Adipocyte (in vitro differentiated cells): ENCODE results near the gene NFIL3.
A peak's percentile ranks its signal among the peaks of the same experiment; 100 is the strongest.
"Not testable (repeated sequence)": the region's sequence is repeated elsewhere in the genome, so short reads cannot be mapped to it uniquely, and the experiment has no call there.

Experiments used
- DNase-seq: peaks from one replicate; pipeline ENCODE4 v3.0.0-alpha.2; 2015; ENCODE audit warnings: low read depth
- H3K27me3 ChIP-seq: replicated peaks from 2 replicates; pipeline ENCODE4 v1.7.0; 2013; ENCODE audit warnings: mild to moderate bottlenecking, low read length, moderate library complexity; ENCODE audit not compliant: control insufficient read depth, insufficient read depth
- H3K36me3 ChIP-seq: 2 replicates; pipeline ENCODE4 v1.7.0; 2013; ENCODE audit warnings: low read length, mild to moderate bottlenecking, moderate library complexity; ENCODE audit not compliant: control insufficient read depth, insufficient read depth, severe bottlenecking
- H3K4me1 ChIP-seq: 2 replicates; pipeline ENCODE4 v1.7.0; 2013; ENCODE audit warnings: mild to moderate bottlenecking, low read length, moderate library complexity; ENCODE audit not compliant: control insufficient read depth, insufficient read depth
- H3K4me3 ChIP-seq: 2 replicates; pipeline ENCODE4 v1.7.0; 2013; ENCODE audit warnings: mild to moderate bottlenecking, low read length, moderate library complexity
- H3K9ac ChIP-seq: 2 replicates; pipeline ENCODE4 v1.7.0; 2013; ENCODE audit warnings: mild to moderate bottlenecking, low read length, moderate library complexity
- H3K9me3 ChIP-seq: 2 replicates; pipeline ENCODE4 v1.7.0; 2013; ENCODE audit warnings: mild to moderate bottlenecking, low read length, moderate library complexity; ENCODE audit not compliant: control insufficient read depth

Gene NFIL3

GRCh38 chr9:91370006-91370405 lies 53.6 kb downstream of the NFIL3 start:
- not testable (repeated sequence) for H3K4me3 ChIP-seq, H3K27me3 ChIP-seq, H3K36me3 ChIP-seq, DNase-seq, H3K9ac ChIP-seq, H3K9me3 ChIP-seq, H3K4me1 ChIP-seq

DNA sequence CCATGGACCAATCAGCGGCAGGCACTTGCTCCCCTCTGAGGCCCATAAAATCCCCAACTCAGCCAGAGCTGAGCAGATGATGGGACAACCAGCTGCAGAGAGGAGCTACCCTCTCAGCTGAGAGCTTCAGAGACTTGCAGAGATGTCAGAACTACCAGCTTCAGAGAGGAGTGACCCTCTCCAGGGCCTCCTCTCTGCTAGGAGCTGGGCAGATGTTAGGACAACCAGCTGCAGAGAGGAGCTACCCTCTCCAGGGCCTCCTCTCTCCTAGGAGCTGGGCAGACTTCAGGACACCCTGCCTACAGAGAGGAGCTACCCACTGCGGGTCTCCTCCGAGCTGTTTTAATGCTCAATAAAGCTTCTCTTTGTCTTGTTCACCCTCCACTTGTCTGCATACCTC lies 58.9 kb downstream of the NFIL3 start:
- H3K4me1 ChIP-seq, result peaks cover 16% of the 10 kb centered on the region
- H3K36me3 ChIP-seq, result no peaks in the 10 kb centered on the region
- no peak overlapping the region for H3K4me3 ChIP-seq
- H3K27me3 ChIP-seq, result no peaks in the 10 kb centered on the region
- DNase-seq, result no peak
- no peak overlapping the region for H3K9ac ChIP-seq
- H3K9me3 ChIP-seq, result no peaks in the 10 kb centered on the region

GRCh38 chr9:91364005-91364404 lies 59.6 kb downstream of the NFIL3 start:
- no peaks in the 10 kb centered on the region for H3K27me3 ChIP-seq
- H3K9me3 ChIP-seq, result no peaks in the 10 kb centered on the region
- peaks cover 18% of the 10 kb centered on the region for H3K4me1 ChIP-seq
- H3K4me3 ChIP-seq, result no peak overlapping the region
- no peak for DNase-seq
- no peak overlapping the region for H3K9ac ChIP-seq
- no peaks in the 10 kb centered on the region for H3K36me3 ChIP-seq

GRCh38 chr9:91362051-91362611 lies 61.5 kb downstream of the NFIL3 start:
- H3K4me1 ChIP-seq, result peaks cover 18% of the 10 kb centered on the region
- peak overlapping the region; percentile 94 for H3K9ac ChIP-seq
- no peaks in the 10 kb centered on the region for H3K9me3 ChIP-seq
- H3K4me3 ChIP-seq, result peak overlapping the region; percentile 95
- H3K36me3 ChIP-seq, result no peaks in the 10 kb centered on the region
- DNase-seq, result no peak
- H3K27me3 ChIP-seq, result no peaks in the 10 kb centered on the region

DNA sequence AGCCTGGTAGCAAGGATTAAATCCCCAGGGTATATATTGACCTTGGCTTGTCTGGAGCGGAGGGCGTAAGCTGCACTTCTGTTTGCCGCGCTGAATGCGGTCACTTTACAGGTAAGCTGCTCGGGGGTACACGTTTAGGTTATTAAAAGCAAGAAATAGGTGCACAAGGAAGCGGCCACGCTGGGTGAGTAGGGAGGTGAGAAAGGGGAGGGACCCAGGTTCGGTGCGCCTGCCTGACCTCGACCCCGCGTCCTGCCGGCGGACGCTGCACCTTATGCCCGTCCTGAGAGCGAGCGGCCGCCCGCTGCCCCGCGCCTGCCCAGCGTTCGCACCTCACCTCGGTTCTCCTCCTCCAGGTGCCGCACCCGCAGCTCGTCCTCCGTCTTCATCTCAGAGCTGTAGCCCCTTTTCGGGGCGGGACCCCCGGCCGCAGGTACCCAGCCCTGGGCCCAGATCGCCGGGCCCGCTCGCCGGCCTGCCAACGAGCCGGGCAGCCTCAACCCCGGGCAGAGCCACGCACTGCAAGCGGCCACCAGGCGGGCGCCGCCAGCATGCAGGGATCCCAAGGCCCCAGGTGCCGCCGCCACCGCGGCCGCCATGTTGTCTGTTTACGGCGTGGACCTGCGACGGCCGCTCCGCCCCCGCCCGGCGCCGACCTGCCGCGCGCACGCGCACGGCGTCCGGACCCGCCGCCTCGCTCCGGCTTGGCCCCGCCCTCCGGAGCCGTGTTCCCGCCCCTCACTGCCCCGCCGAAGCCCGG lies 62.2 kb downstream of the NFIL3 start, which contains the start of gene AUH:
TSS of gene AUH (minus strand) at position 628 of the 760 bp plus-strand sequence. CDS start at position 599, 29 bp downstream.
- no peaks in the 10 kb centered on the region for H3K36me3 ChIP-seq
- H3K9ac ChIP-seq, result peak within 1 kb of the TSS; percentile 94
- peak; percentile 93 for DNase-seq
- peak within 1 kb of the TSS; percentile 95 for H3K4me3 ChIP-seq
- no peaks in the 10 kb centered on the region for H3K27me3 ChIP-seq
- H3K9me3 ChIP-seq, result no peaks in the 10 kb centered on the region
- H3K4me1 ChIP-seq, result peaks cover 18% of the 10 kb centered on the region

GRCh38 chr9:91360551-91361290 lies 62.9 kb downstream of the NFIL3 start:
- peak; percentile 19 for DNase-seq
- H3K9ac ChIP-seq, result peak overlapping the region; percentile 94

GRCh38 chr9:91359734-91360470 lies 63.7 kb downstream of the NFIL3 start:
- peak; percentile 37 for DNase-seq
- no peaks in the 10 kb centered on the region for H3K27me3 ChIP-seq
- H3K4me1 ChIP-seq, result peaks cover 22% of the 10 kb centered on the region
- H3K36me3 ChIP-seq, result peaks cover 5% of the 10 kb centered on the region
- H3K9me3 ChIP-seq, result no peaks in the 10 kb centered on the region
- H3K4me3 ChIP-seq, result peak overlapping the region; percentile 95
- no peak overlapping the region for H3K9ac ChIP-seq

More at GRCh38 chr9:91360551-91361290, 62.9 kb downstream of the NFIL3 start:
- Histone ChIP-seq H3K4me1 (peaks cover 18% of the 10 kb centered on the region), H3K36me3 (peaks cover under 1% of the 10 kb centered on the region), H3K27me3 (no peaks in the 10 kb centered on the region), H3K4me3 (peak overlapping the region; percentile 95), H3K9me3 (no peaks in the 10 kb centered on the region)

DNA sequence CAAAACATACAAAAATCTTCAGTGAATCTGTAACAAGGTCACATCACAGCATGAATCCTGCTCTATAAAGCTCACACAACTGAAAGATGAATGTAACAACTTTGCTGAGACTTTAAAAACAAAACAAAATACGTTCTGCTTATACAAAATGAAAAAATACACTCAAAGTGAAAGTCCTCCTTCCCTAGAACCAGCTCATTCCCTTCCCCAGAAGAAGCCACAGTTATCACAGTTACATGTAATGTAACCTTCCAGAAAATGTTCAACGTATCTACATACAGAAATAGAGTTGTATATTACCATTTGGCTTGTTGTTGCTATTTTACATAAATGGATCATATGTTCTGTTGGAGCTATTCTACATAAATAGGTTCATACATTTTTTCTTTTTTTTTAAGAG lies 64.5 kb downstream of the NFIL3 start:
- Histone ChIP-seq H3K4me1 (peaks cover 22% of the 10 kb centered on the region), H3K36me3 (peaks cover 11% of the 10 kb centered on the region), H3K27me3 (no peaks in the 10 kb centered on the region), H3K9me3 (no peaks in the 10 kb centered on the region), H3K4me3 (no peak overlapping the region), H3K9ac (no peak overlapping the region)
- no peak for DNase-seq
